Measurements from ENCODE around the gene GLIS1.

The GLIS1 gene

DNA sequence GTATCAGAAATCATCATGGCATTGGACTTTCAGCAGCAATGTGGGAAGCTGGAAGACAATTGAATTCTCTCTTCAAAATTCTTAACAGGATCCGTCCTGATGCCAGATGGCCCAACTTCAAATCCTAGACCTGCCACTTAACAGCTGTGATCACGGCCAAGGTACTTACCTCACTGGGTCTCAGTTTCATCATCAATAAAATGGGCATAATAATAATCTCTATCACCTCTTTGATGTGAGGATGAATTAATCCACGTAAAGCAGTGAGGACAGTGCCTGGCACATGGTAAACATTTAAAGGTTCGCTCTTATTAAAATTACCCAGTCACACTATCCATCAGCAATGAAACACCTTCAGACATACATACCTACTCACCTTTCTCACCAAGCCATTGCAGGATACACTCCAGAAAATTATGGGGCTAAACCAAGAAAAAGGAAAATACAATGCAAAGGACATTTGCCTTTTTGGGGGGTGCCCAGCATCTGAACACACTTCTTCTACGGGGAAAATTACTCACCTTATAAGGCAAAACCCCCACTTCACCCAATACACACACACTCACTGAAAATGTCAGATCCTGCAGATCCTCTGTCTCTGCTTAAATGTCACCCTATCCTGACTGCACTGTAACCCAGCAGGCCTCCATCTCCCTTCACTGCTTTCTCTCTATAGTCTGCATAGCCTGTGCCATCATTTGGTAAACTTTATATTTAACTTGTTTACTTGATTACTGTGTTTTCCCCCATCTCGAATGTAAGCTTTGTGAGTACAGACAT is 21.7 kb downstream of the GLIS1 start:
- no peak for DNase-seq (ENCODE audit: low spot score)

DNA sequence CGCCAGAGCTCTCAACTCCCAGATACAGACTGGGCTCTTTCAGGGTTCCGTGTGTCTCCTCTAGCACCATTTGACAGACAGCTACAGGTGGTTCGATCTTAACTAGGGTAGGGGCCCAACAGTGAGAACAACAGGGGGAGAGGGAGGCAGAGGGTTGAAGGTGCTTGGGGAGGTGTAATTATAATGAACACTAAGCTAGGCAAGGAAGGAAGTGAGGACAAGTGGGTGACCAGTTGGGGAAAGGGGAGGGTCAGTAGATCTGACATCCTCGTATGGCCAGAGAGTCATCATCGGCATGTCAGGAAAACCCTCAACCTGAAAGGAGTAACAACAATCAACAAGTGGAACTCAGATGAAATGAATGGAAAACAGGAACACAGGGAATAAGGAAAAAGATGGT is 22.8 kb downstream of the GLIS1 start:
- DNase-seq (ENCODE audit: low spot score) = no peak

DNA sequence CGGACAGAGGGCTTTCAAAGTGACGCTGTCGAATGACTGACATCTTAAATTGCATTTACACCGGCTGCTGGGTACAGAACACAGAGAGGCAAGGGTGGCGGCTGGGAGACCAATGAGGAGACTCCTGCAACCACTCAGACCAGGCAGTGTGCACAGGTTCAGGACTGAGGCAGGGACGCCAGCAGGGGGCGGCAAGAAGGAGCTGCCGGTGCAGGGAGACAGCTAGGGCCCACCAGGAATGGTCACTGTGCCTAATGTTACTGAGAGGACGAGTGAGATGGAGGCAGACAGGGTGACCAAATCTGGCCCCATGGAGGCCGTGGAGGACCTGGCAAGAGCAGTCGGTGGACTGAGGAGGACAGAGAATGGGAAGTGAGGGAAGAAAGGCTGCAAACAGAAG is 23.5 kb downstream of the GLIS1 start:
- peak; percentile 47 for DNase-seq (ENCODE audit: low spot score)

DNA sequence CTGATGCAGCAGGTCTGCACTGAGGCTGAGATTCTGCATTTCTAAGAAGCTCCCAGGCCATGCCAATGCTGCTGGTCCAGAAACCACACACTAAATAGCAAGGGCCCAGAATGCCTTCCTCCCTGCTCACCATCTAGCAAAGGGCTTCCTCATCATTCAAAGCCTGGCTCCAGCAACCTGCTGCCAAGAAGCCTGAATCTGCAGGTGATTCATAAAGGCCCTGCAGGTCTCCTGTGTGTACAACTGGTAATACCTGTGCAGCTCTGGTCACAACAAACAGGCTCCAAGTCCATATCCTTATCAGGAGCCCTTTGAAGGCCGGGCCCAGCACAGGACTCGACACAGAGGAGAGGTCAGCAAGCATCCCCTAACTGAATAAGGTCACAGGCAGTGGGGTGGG is 26.7 kb downstream of the GLIS1 start:
- DNase-seq (ENCODE audit: low spot score) = no peak

DNA sequence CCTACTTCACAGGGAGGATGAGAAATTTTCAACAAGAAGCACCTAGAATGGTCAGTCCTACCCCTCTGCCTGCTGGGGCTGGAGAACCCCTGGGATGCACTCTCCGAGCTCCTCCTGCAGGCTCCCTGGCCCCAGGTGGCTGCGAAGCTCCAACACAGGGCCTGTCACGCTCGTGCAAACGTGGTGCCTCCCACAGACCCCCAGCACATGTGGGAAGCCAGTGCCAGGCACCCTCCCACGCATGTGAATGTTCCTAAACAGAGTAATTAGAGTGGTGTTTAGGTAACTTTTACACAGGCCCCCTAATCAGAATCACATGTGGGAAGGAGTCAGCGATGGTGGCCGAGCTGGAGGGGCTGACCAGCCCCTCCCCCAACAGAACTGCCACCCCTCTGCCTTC is 28.4 kb downstream of the GLIS1 start:
- DNase-seq (ENCODE audit: low spot score) = no peak

DNA sequence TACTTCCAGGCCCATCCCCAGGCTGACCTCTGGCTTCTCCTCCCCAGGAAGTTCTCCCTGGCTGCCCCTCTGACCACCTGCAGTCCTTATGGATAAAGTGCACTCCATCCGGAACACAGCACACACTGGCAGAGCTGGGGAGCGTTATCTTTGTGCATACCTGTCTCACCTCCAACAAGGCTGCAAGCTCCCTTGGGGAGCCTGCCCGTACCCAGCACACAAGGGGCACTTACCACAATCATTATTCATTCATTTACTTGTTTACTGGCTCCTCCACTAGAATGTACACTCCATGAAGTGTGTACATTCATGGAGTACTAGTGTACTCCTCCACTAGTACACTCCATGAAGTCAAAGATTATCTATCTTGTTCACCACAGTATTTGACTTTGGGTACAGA is 30.3 kb downstream of the GLIS1 start:
- DNase-seq (ENCODE audit: low spot score) = no peak

DNA sequence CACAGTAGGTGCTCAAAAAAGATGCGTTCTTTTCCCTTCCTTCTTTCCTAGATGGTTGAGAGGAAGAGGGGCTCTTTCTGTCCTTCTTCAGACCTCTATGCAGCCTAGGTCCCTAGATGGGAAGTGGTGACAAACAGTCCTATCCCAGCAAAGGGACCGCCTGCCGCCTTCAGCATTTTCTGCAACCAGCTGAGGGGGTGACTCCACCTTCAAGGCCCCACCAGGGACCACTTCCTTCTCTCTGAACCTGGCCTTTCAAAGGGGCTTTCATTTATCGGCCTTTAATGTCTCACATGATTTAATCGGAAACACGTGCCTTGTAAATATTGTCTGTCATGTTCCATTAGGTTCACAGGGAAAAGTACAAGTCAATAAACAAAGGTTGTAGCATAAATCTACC is 32.6 kb downstream of the GLIS1 start:
- DNase-seq (ENCODE audit: low spot score) = no peak

DNA sequence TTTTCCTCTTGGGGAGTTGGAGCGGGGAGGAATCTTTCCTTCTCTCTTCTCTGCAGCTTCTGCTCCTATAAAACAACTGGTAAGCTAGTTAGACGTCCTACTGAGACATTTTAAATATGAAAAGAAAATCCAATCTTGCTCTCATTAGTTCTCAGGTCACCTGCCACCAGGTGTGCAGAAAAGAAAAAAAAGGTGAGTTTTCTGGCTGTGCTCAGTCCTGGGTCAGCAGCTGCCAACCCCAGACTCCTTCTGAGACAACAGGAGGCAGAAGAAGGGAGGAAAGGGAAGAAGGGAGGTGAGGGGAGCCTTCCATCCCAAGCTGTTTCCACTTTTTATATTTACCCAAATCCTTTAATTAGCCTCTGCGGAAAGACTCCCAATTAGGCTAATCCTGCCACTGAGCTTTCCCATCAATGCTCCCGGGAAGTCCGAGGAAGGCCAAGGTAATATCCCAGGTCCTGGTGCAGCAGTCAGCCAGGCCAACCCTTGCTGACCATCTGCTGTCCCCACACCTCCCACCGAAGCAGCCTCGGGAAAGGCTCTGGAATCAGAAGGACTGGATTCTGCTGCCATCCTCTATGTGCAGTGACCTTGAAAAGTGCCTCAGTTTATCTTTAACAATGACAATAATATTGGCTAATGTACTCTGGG is 33.4 kb downstream of the GLIS1 start:
- no peak for DNase-seq (ENCODE audit: low spot score)

DNA sequence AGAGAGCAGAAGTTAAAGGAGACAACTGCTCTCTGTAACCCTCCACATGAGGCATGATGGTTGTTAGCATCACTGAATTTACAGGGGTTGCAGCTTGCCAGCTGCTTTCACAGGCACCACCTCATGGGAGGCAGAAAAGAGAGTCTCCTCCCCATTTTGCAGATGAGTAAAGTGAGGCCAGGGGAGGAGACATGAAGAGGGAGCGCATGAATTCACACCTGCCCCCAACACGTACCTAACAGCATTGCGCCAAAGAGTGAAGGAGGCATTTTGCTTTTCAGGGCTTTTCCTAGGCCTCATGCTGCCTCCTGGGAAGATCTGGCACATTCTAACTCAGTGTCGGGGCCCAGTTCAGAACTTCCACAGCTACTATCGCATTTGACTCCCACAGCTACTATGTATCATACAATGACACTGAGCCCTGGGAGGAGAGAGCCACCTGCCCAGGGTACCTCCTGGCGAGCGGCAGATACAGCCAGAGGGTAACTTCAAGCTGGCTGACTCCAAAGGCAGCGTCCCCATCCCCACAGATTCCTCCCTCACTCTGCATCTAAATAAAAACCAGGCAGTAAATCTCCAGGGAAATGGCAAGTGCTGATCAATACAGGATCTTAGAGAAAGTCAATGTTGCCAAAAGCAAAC is 34.0 kb downstream of the GLIS1 start:
- DNase-seq (ENCODE audit: low spot score) = no peak

DNA sequence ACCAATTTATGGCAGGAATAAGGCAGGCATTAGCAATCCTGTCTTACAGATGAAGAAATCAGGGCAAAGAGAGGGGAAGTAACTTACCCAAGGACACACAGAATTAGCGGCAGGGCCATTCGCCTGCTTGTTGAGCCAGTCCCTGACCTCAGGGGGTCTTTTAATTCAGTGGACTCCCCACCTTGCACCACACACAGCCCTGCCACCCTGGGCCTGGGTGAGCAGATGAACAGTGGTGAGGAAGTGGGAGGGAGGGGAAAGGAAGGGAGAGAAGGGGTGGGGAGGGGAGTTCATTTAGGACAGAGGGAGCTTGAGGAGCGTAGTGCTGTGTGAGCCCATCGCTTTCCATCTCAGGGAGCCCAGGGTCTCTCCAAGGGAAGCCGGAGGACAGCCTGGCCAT is 34.7 kb downstream of the GLIS1 start:
- no peak for DNase-seq (ENCODE audit: low spot score)

DNA sequence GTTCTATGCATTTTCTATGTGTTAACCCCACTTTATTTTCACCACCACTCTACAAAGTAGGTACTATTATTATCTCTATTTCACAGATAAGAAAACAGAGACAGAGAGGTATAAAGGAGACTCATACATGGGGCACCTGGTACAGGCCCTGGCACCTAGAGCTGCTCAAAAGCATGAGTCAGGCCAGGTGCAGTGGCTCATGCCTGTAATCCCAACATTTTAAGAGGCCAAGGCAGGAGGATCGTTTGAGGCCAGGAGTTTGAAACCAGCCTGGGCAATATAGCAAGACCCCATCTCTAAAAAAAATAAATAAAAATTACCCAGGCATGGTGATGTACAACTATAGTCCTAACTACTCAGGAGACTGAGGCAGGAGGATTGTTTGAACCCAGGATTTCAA is 35.8 kb downstream of the GLIS1 start:
- DNase-seq (ENCODE audit: low spot score) = no peak

DNA sequence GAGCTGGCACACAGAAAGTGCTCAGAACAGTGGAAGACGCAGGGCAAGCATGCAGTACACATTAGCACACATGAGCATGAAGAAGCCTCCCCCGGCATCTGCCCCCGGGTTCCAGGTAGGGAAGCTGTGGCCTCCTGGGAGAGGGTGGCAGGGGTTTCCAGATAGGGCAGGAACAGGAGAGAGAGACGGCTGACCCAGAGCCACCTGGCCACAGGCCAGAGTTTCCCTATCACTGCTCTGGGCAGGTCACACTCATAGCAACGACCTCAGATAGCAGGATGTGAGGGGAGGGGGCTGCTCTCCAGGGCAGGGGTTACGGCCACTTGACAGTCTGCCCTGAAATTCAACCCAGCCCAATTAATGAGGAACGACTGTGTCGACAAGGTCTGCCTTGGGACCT is 36.6 kb downstream of the GLIS1 start:
- no peak for DNase-seq (ENCODE audit: low spot score)

DNA sequence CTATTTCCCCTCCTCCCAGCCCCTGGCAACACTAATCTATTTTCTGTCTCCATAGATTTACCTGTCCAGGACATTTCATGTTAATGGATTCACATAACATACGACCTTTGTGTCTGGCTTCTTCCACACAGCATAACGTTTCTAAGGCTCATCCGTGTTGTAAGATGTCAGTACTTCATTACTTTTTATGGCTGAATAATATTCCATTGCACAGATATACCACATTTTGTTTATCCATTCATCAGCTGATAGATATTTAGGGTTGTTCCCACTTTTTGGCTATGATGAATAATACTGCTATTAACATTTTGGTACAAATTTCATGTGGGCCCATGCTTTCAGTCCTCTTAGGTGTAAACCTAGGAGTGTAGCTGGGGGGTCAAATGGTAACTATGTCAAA is 38.2 kb downstream of the GLIS1 start:
- DNase-seq (ENCODE audit: low spot score) = no peak

DNA sequence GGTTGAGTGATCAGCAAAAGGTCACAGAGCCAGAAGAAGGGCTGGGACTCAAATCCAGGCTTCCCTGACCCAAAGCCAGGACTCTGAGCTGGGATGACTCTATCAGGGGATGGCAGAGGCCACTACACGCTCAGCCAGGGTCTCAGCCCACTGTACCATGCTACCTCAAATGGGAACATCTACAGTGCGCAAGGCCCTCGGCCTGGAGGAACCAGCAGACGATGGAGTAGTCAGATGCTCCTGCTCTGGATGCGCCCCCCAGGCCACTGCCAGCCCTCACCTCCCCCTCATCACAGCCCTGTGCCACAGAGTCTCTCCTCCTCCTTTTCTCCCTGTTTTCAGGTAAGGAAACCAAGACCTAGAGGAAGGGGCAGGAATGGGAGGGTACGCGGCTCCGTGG is 39.0 kb downstream of the GLIS1 start:
- DNase-seq (ENCODE audit: low spot score) = no peak

DNA sequence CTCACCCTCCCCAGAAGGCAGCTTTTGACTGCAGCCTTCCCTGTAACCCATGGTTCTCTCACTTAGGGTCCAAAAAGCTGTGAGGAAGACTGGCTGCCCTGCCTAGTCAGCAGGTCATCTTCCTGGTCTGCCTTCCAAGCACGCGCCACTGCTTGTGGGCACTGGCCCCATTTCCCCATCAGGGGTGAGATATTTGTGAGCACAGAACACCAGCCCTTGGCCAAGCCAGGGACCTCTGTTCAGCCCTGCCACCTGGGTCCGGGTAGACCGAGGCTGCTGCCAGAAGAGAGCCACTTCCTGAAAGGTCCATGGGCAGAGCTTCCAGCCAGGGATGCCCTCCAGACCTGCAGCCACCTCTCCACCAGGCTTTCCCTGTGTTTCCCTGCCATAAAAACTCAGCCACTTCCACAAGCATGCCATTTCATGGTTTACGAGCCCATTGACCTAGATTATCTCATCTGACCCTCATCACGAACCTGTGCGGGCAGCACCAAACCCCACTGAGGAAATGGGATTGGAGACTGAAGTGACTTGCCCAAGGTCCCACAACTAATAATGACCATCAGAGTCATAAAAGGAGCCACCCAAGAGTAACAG is 40.5 kb downstream of the GLIS1 start:
- DNase-seq (ENCODE audit: low spot score) = no peak

DNA sequence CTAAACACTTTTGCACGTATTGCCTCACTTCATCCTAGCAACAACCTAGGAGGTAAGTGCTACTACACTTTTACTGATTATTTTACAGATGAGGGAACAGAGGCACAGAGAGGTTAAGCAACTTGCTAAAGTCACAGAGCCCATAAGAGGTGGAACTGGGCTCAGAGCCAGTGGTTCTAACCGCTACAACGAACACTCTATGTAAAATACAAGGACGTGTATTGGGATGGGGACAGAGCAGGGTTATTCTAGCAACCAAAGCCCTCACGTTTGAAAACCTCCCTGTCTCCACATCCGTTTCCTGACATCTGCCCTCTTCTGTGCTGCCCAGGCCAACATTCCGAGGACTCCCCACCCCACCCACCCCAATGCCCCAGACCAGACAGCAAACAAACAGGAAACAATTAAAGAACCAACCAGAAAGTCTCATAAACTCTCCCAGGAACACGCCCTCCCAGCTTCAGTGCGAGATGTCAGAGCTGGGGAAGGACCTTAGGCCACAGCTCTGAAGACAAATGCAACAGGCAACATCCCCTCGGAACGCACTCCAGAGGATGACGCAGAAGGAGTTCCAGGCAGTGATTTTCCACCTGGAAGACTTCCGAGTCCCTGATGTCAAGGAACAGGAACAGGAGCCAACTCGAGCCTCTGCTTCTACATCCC is 41.1 kb downstream of the GLIS1 start:
- DNase-seq (ENCODE audit: low spot score) = peak; percentile 42

DNA sequence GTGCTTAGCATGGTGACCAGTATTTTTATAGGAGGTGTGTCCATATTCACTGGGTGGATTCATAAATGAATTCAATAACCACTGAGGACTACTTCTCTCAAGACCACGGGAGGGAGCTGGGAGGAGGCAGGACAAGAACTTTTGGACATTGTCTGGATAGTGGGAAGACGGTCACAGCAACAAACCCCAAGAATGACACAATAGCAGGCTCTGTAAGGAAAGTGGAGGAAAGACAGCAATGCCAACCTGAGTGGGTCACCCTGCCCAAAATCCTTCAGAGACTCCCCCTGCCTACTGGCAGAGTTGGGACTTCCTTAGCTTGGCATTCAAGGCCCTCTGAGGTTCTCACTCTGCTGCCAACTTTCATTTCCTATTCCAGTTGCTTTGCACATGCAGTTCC is 42.0 kb downstream of the GLIS1 start:
- DNase-seq (ENCODE audit: low spot score) = no peak

DNA sequence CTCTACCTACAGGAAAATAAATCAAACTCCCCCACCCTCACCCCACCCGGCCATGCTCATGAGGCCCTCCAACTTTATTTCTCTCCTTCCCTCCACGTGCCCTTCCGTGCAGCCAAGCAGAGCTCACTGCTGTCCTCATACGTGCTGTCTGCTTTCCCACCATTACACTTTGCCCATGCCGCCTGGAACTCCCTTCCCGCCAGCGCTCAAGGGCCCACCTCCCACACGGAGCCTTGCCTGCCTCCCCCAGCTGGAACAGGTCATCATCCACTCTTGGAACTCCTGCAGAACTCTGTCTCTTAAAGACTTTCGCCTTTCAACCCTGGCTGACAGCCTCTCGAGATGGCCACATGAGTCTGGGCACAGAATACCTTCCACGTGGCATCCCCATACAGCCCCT is 42.4 kb downstream of the GLIS1 start:
- no peak for DNase-seq (ENCODE audit: low spot score)

DNA sequence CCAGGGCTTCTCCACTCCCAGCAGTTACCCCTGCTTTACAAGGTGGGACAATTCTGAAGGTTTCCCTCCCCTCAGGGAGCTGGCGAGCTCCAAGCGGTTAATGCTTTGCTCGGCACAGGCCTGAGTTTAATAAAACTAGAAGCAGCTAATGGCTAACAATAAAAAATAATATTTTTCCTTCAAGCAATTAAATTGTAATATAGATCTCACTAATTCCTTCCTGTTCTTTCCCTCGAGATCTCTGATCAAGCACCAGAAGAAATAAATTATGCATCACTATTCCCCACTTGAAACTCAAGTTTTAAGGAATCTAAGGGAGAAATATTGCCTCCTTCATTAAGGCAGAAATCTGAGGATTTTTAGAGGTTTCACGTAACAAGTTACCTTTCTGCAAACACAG is 42.9 kb downstream of the GLIS1 start:
- no peak for DNase-seq (ENCODE audit: low spot score)

DNA sequence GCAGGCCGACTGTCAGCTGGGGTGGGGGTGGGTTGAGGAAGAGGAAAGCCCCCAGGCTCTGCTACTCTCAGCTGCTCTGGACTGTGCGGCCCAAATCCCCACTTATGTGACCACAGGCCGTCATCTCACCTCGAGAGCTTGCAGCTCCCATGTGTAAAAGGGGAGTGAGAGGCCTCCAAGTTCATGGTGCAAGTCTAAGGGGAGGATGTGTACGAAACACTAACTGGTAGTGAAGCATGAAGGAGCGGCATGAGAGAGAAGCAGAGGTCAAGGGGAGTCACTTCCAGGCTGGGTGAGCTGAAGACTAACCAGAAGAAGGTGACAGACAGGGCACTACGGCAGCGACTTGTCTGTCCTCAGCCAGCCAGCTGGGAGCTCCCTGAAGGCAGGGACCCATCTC is 43.8 kb downstream of the GLIS1 start:
- DNase-seq (ENCODE audit: low spot score) = no peak

DNA sequence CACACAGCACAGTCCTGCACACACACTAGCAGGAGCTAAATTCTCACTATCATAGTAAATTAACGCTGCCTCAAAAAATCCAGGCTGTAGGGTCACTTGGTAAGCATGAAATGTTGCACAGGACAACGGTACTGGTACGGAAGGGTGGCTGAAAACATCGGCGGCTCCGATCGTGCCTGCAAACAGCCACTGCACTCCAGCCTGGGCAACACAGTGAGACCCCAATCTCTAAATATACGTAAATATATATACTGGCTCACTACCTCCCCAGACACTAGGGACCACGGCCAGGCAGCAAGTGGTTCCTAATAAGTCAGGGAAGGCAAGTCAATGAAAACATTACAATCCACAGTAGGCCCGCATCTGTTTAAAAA is 44.3 kb downstream of the GLIS1 start:
- no peak for DNase-seq (ENCODE audit: low spot score)
